Epithelial cell of proximal tubule (primary cell): ENCODE measurements around the gene XCL1. TPM values are rescaled to one million over a fixed set of nuclear protein-coding genes. Genes with fewer than 3 reads are reported as not detected.

Experiments used
- DNase-seq: peaks from one replicate; pipeline ENCODE4 v3.0.0-alpha.2; 2011; ENCODE audit warnings: low read depth
- H3K4me3 ChIP-seq: 2 replicates; pipeline ENCODE4 v1.5.1; 2011; ENCODE audit warnings: low read depth, mild to moderate bottlenecking, low read length
- total RNA-seq: library from RNA; depleted of rRNA; stranded (reverse); fragments of >200 nt; gene quantifications from 2 replicates; pipeline ENCODE4 v1.2.3, GENCODE V29; 2015
- TF ChIP-seq, protein P1 (sequence below): conservative IDR thresholded peaks from 2 replicates; pipeline ENCODE4 v1.5.1; 2012; ENCODE audit warnings: low read depth, mild to moderate bottlenecking, low read length

The XCL1 gene
- total RNA-seq, 1 donor from 2014 or later, result not detected

DNA sequence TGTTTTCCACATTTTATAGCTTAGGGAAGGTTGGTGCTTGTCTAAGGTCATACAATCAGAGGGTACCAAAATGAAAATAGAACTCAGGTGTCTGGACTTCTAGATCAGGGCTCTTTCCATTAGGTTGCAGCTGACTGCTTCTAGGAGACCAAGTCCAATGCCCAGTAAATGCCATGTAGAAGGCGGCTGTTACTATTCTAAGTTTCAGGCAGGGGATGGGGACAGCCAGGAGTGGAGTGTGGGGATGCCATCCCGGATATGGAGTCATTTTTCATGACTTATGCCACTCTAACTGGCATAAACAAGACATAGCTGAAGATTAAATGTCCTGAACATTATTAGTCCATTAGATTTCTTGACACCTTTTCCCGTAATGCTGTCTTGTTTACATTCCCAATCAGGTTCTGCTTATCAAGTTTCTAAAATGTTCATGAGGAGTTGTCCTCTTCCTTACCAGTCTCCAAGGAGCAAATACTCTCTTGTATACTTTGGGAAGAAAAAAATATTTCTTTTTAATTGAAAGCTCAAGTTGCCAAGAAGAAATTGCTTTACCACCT lies 31.5 kb downstream of the XCL1 start:
- H3K4me3 ChIP-seq, result no peak overlapping the region
- no peak for DNase-seq
- TF ChIP-seq, protein P1, sequence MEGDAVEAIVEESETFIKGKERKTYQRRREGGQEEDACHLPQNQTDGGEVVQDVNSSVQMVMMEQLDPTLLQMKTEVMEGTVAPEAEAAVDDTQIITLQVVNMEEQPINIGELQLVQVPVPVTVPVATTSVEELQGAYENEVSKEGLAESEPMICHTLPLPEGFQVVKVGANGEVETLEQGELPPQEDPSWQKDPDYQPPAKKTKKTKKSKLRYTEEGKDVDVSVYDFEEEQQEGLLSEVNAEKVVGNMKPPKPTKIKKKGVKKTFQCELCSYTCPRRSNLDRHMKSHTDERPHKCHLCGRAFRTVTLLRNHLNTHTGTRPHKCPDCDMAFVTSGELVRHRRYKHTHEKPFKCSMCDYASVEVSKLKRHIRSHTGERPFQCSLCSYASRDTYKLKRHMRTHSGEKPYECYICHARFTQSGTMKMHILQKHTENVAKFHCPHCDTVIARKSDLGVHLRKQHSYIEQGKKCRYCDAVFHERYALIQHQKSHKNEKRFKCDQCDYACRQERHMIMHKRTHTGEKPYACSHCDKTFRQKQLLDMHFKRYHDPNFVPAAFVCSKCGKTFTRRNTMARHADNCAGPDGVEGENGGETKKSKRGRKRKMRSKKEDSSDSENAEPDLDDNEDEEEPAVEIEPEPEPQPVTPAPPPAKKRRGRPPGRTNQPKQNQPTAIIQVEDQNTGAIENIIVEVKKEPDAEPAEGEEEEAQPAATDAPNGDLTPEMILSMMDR, result no peak

DNA sequence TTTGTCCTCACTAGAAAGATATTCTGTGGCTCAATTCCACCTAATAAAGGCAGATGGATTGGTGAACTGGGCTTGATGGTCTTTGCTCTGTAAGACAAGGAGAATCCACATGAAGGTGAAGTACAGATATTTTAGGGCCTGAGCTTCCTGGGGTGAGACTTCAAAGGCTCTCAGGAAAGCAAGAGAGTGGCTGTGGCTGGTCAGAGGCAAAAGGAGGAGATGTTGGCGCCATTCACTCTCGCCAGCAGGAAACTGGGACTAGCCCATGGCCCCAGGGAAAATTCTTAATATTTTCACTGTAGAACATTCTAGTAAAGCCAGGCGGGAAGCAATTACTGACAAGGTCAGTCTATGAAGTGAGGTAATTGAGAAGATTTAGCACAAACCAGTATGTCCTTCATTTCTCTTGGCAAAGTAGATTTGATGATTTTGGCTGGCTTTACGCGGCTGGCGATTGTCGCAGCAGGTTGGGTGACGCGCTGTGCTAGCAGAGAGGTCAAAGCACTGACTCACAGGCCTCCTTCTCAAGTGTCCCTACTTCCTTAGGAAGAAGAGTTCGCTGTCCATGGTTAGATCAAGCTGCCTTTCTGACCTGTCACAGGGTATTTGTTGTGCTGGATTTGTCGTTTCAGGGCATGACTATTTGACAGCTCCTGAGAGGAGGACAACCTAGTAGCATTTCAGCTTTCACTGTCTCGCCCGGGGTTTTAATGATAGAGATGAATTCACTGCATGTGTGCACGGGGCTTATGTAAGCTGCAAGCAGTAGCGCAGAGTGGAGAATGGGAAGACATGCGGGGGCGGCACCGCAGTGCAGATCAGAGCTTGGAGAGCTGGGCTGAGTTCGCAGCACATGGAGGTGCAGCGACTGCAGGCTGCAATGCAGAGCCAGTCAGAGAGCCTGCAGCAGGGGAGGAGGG lies 32.7 kb downstream of the XCL1 start:
- DNase-seq, result no peak
- TF ChIP-seq, protein P1, result no peak
- peak overlapping the region; percentile 28 for H3K4me3 ChIP-seq

DNA sequence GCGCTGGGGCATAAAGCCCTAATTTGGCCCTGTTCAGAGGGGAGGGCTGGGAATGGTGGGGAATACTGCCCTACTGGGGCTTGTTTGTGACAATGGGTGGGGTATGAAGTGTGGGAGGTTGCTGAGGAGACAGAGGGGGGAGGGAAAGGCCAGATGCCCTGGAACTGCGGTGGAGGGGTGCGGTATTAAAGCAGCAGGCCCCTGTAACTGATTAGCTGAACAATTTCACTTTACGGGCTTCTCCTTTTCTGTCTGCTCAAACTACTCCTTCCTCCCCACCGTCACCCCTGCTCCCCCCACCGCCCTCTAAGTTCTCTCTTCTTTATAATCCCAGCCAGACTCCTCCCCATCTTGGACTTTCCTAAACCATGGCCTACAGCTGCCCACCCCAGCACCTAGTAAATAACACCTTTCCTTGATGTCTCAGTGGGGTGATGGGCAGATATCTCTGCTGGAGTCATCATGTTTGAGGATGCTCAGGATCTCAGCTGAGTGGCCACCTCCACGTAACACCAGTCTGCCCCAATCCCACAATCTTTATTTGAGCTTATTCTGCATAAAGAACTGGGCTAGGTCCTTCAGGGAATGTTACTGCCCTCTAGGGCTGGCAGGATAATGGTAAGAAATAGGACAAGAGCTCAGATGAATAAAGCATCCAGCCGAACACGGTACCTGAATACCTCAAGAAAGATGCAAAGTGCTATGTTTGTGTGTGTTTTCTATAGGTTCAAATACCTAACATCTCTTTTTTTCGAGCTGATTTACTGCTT lies 33.5 kb downstream of the XCL1 start:
- DNase-seq, result no peak
- TF ChIP-seq, protein P1, result peak; percentile 21
- peak overlapping the region; percentile 28 for H3K4me3 ChIP-seq

DNA sequence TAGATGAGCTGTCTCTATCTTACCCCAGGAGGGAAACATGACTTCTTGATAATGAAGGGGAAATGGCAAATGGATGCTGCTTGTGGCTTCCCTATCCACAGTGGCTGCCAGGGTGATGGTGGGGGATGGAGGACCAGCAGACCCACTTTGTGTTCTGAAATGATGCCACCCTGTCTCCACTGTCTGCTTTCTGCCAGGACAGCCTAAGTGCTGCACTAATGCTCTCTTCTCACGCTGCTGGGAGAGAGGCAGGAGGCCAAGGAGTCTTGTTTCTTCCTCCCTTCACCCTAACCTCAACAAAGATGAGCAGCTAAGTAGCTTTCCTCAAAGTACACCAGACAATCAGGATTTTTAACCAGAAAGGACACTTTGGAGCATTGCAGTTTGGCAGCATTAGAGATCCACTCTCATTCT lies 36.6 kb downstream of the XCL1 start:
- H3K4me3 ChIP-seq, result no peak overlapping the region
- no peak for DNase-seq
- TF ChIP-seq, protein P1, result no peak

DNA sequence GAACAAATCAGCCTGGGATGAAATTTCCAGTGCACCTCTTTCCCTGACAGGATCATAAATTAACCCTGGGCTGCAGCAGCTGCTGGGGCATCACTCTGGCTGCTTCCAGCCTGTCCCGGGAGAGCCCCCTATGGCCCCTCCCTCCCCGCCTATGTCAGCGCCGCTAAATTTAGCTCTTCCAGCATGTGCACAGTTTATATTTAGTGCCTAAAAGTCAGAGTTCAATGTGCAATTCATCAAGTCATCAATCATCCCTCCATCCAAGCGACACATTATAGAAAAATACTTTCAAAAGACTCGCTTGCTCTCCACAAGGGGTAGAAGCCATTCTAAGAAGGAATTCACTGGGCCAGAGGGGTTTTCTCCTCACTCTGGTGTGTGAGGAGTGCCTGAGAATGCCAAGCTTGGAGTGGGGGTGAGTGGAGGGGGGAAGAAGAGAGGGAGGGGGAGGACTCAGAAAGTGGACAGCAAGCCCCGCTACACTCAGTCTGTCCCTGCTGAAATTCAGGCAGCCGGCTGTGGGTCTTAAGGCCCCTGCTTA lies 37.4 kb downstream of the XCL1 start:
- TF ChIP-seq, protein P1, result no peak
- DNase-seq, result no peak
- no peak overlapping the region for H3K4me3 ChIP-seq

DNA sequence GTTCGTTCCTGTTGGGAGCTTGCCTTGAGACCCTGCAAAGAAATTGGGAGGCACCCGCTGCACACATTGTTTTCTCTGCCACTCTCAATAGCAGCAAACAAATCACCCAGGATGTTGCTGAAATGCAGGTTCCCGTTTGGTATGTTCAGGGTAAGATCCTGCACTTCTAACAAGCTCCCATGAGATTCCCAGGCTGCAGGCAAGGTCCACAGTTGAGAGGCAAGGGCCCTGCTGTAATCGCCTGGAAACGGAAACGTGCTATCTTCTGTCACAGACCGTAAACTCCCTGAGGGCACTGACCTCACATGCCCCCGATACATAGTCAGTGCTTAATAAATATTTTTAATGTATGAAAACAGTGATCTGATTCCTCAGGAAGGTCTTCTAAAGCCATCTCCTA lies 37.8 kb downstream of the XCL1 start:
- TF ChIP-seq, protein P1, result no peak
- no peak overlapping the region for H3K4me3 ChIP-seq
- no peak for DNase-seq
